Ovary (tissue), 9 donors: Measurements from ENCODE around the gene PMM2. TPM values are rescaled to one million over a fixed set of nuclear protein-coding genes. Genes with fewer than 3 reads are reported as not detected.

Source experiments
- DNase-seq, 5 donors: peaks; one replicate each; pipeline ENCODE4 v3.0.0-alpha.2; 2019 to 2020
- H3K27ac ChIP-seq, 2 donors: fragments of 200-600 bp; one replicate each; pipeline versions ENCODE4 v1.5.1 to v1.8.0; 2019 to 2022
- H3K27me3 ChIP-seq: fragments of 200-600 bp; one replicate; pipeline ENCODE4 v1.8.0; 2022
- H3K36me3 ChIP-seq: fragments of 200-600 bp; sonication (generic); one replicate; pipeline ENCODE4 v1.5.1; 2019
- H3K4me1 ChIP-seq: one replicate; pipeline ENCODE4 v1.8.1; 2013; ENCODE audit warnings: mild to moderate bottlenecking, moderate library complexity; ENCODE audit not compliant: insufficient read depth
- H3K4me3 ChIP-seq: fragments of 200-600 bp; sonication (generic); one replicate; pipeline ENCODE4 v1.5.1; 2017
- H3K9me3 ChIP-seq, 2 donors: fragments of 200-600 bp in 1 of 2; sonication (generic) in 1 of 2; one replicate each; pipeline versions ENCODE4 v1.5.1 to v1.8.1; 2013 to 2019; ENCODE audit warnings: mild to moderate bottlenecking in 1 of 2, moderate library complexity in 1 of 2
- CTCF ChIP-seq, 3 donors: fragments of 450-650 bp in 2 of 3; fragments of 200-600 bp in 1 of 3; IDR thresholded peaks; one replicate each; pipeline versions ENCODE4 v1.5.1 to v1.8.0; 2016 to 2022; ENCODE audit warnings: antibody characterized with exemption in 3 of 3, mild to moderate bottlenecking in 1 of 3
- EP300 ChIP-seq: sonication (generic); formaldehyde crosslinking; IDR thresholded peaks from one replicate; pipeline ENCODE4 v1.6.1; 2017; ENCODE audit warnings: antibody characterized with exemption
- POLR2A ChIP-seq: fragments of 450-650 bp; IDR thresholded peaks from one replicate; pipeline ENCODE4 v1.6.1; 2017; ENCODE audit warnings: antibody characterized with exemption, mild to moderate bottlenecking, moderate library complexity
- WGBS, 3 donors: extraction: QIAGEN DNeasy Blood & Tissue Kit in 1 of 3; methylation state at CpG; one replicate each; pipeline versions ENCODE4 v1.1.5 to v1.1.7; 2013 to 2017; 5-methylcytosine and 5-hydroxymethylcytosine counted together
- intact Hi-C, 4 donors: fragments of 100-400 bp; cut with DNase I; formaldehyde crosslinking; loops; one replicate each; pipeline versions ENCODE4 v1.11.0 to v1.15.1; 2022 to 2023
- polyA plus RNA-seq, 2 donors: library from polyadenylated mRNA; stranded (reverse); fragments of 200-250 nt in 1 of 2; fragments of 350-450 nt in 1 of 2; fragmentation: Illumina TruSeq in 1 of 2; extraction: RNeasy Lipid Tissue Mini Kit (QIAGEN cat#74804) in 1 of 2; gene quantifications; one replicate each; pipeline ENCODE4 v1.2.3, GENCODE V29; 2013 to 2014
- total RNA-seq, 7 donors: library from RNA; depleted of rRNA in 2 of 7; stranded (reverse); fragments of >200 nt in 2 of 7; fragmentation: NEBNext Ultra II Directional in 3 of 7; extraction: Animal tissue kit (Norgen Biotek cat#: 25700) in 3 of 7; gene quantifications; one replicate each; pipeline versions ENCODE4 v1.1.0 to v1.2.4, GENCODE V29; 2016 to 2023
- donor health status: DM: no; HTN: no; CAD: no; lungs with moderate emphysema.
- donor health status: DM: no; HTN: no; CAD: no.
- donor health status: Bipolar disorder and iron deficiency.
- donor health status: DM: yes; HTN: yes; CAD: no.
- donor health status: DM: no; HTN: no; CAD: no.
- donor health status: DM: yes; HTN: yes; CAD: no.

Gene PMM2
- total and polyA plus RNA-seq, 9 donors, result 9.6 to 38.6 (median 23.1) TPM

GRCh38 chr16:8764525-8765250 is 33.0 kb upstream of the PMM2 start:
- TF ChIP-seq CTCF (IDR thresholded peaks at IDR 0.05) (no peak), POLR2A (no peak), EP300 (no peak)
- Histone ChIP-seq H3K36me3 (no peaks in the 10 kb centered on the region), H3K27me3 (no peaks in the 10 kb centered on the region), H3K9me3 (no peaks in the 10 kb centered on the region), H3K4me3 (no peak overlapping the region), H3K27ac (no peak overlapping the region), H3K4me1 (no peaks in the 10 kb centered on the region)
- 87 to 92% (median 90%) methylated on average over 18 of the region's 18 CpGs for WGBS, 3 donors
- peak in 1 of 5 donors; percentile 12 for DNase-seq
- intact Hi-C loops, result no loop called here

DNA sequence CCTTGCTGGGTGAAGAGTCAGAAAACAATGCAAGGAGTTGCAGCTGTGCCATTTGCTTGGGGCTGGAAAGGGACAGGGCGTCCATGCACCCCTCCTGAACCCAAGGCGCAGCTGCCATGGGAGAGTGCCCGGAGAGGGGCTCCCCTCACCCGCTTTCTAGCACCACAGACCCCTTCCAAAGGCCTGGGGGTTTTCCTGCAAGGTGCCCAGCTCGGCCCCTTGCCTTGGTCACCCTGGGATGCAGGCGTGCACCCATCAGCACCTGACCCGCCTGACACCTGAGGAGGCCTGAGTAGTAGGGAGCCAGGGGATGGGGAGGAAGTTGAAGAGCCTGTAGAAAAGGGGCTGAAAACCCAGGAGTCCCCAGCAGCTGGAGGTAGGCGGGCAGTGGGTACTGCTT is 30.5 kb upstream of the PMM2 start:
- 92 to 96% (median 95%) methylated on average over 8 of the region's 8 CpGs for WGBS, 3 donors
- TF ChIP-seq POLR2A (no peak), EP300 (no peak), CTCF (IDR thresholded peaks at IDR 0.05) (no peak)
- Histone ChIP-seq H3K27me3 (no peaks in the 10 kb centered on the region), H3K36me3 (no peaks in the 10 kb centered on the region), H3K27ac (no peak overlapping the region), H3K4me3 (no peak overlapping the region), H3K4me1 (no peaks in the 10 kb centered on the region), H3K9me3 (no peaks in the 10 kb centered on the region)
- DNase-seq, result no peak
- intact Hi-C loops, result no loop called here

GRCh38 chr16:8768283-8768682 is 29.4 kb upstream of the PMM2 start:
- intact Hi-C loops, result no loop called here
- TF ChIP-seq POLR2A (no peak), EP300 (no peak), CTCF (IDR thresholded peaks at IDR 0.05) (no peak)
- H3K4me1 ChIP-seq, result no peaks in the 10 kb centered on the region
- H3K27me3 ChIP-seq, result no peaks in the 10 kb centered on the region
- no peak overlapping the region for H3K27ac ChIP-seq
- H3K4me3 ChIP-seq, result no peak overlapping the region
- no peak for DNase-seq
- H3K36me3 ChIP-seq, result no peaks in the 10 kb centered on the region
- H3K9me3 ChIP-seq, result no peaks in the 10 kb centered on the region
- 93 to 94% (median 94%) methylated on average over 12 of the region's 12 CpGs for WGBS, 3 donors

DNA sequence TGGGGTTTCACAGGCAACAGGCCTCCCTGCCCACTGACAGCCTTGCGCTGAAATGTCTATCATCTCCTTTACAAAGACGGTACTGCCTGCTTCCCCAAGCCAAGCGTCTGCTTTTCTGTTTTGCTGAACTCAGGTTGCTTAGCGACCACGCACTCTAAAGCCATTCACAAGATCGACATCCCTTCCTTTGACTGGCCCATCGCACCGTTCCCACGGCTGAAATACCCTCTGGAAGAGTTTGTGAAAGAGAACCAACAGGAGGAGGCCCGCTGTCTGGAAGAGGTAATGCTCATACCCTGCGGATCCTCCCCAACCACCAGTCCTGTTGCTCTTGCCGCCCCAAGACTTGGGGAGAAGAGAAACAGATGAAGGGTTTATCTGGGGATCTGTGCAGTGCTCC is 28.9 kb upstream of the PMM2 start:
- no peak overlapping the region for H3K27ac ChIP-seq
- H3K9me3 ChIP-seq, result no peaks in the 10 kb centered on the region
- 76 to 81% (median 79%) methylated on average over 12 of the region's 12 CpGs for WGBS, 3 donors
- intact Hi-C loops, result no loop called here
- no peak for TF ChIP-seq CTCF (IDR thresholded peaks at IDR 0.05)
- no peak for TF ChIP-seq POLR2A
- no peak for TF ChIP-seq EP300
- no peaks in the 10 kb centered on the region for H3K27me3 ChIP-seq
- no peak for DNase-seq
- no peaks in the 10 kb centered on the region for H3K4me1 ChIP-seq
- H3K36me3 ChIP-seq, result no peaks in the 10 kb centered on the region
- no peak overlapping the region for H3K4me3 ChIP-seq
